ENCODE results near the gene DNAH7. TPM values are rescaled to one million over a fixed set of nuclear protein-coding genes. Genes with fewer than 3 reads are reported as not detected.

The DNAH7 gene
- total and polyA plus RNA-seq, 2 experiments from 2014 or later = 0.35 to 1.1 TPM

GRCh38 chr2:196108604-196109003, 40.0 kb upstream of the DNAH7 start:
- no peaks in the 10 kb centered on the region for H3K27me3 ChIP-seq (ENCODE audit: insufficient read depth)
- no peaks in the 10 kb centered on the region for H3K36me3 Mint-ChIP-seq (ENCODE audit: low read depth)
- DNase-seq (ENCODE audit: low spot score) = no peak

More at GRCh38 chr2:196108604-196109003, 40.0 kb upstream of the DNAH7 start:
- Histone ChIP-seq H3K27ac (ENCODE audit: low read depth) (no peak overlapping the region), H3K79me2 (replicated peaks; ENCODE audit: insufficient read depth) (no peaks in the 10 kb centered on the region), H3K9me2 (ENCODE audit: insufficient read depth) (no peaks in the 10 kb centered on the region), H4K20me1 (replicated peaks; ENCODE audit: insufficient read depth) (no peaks in the 10 kb centered on the region), H3K4me2 (no peak overlapping the region), H3K4me1 (ENCODE audit: insufficient read depth) (peaks cover 10% of the 10 kb centered on the region; the same call in 1 of the 2 replicates), H2AFZ (no peak overlapping the region), H3K4me3 (no peak overlapping the region), H3K36me3 (ENCODE audit: insufficient read depth) (no peaks in the 10 kb centered on the region), H3F3A (replicated peaks; ENCODE audit: low read depth) (no peaks in the 10 kb centered on the region)
- Mint-ChIP-seq H3K4me3 (no peak overlapping the region), H3K27ac (no peak overlapping the region), H3K27me3 (ENCODE audit: insufficient read depth, low read depth, poor library complexity) (peaks cover 2% of the 10 kb centered on the region), H3K9me3 (no peaks in the 10 kb centered on the region), H3K4me1 (peaks cover 19% of the 10 kb centered on the region)
- TF ChIP-seq CTCF (conservative IDR thresholded peaks at IDR 0.05; ENCODE audit: low read depth in 2 of 2) = no peak
- no peak for TF ChIP-seq ZNF331 (CRISPR knock-in tag; IDR thresholded peaks at IDR 0.05; ENCODE audit: low read depth)
- no peak for TF ChIP-seq NANOG (IDR thresholded peaks at IDR 0.05; ENCODE audit: borderline replicate concordance)
- no peak for TF ChIP-seq EZH2phosphoT487 (IDR thresholded peaks at IDR 0.05; ENCODE audit: unreplicated experiment)
- TF ChIP-seq ETS1 (IDR thresholded peaks at IDR 0.05) = no peak
- no peak for TF ChIP-seq EZH2 (IDR thresholded peaks at IDR 0.05; ENCODE audit: low read depth, unreplicated experiment)
- TF ChIP-seq JUNB (IDR thresholded peaks at IDR 0.05; ENCODE audit: unreplicated experiment) = no peak
- no peak for TF ChIP-seq REST (IDR thresholded peaks at IDR 0.05; ENCODE audit: unreplicated experiment)
- no peak for TF ChIP-seq CREB1 (CRISPR knock-in tag; IDR thresholded peaks at IDR 0.05; ENCODE audit: low read depth)
- no peak for TF ChIP-seq POLR2AphosphoS5 (IDR thresholded peaks at IDR 0.05; ENCODE audit: low read depth)
- no peak for TF ChIP-seq ZNF114 (CRISPR knock-in tag; IDR thresholded peaks at IDR 0.05)
- no peak for TF ChIP-seq ZNF462 (CRISPR knock-in tag; IDR thresholded peaks at IDR 0.05)
- no peak for TF ChIP-seq STAT1 (IDR thresholded peaks at IDR 0.05; ENCODE audit: unreplicated experiment)
- no peak for ATAC-seq
